Measurements from ENCODE around the gene RHO.

Gene RHO

GRCh38 chr3:129561619-129562248, 33.3 kb downstream of the RHO start:
- Histone ChIP-seq H3K9me3 (ENCODE audit: insufficient read depth, low read length) (no peaks in the 10 kb centered on the region), H3K79me2 (ENCODE audit: low read length) (no peaks in the 10 kb centered on the region), H3K4me3 (ENCODE audit: low read length) (no peak overlapping the region), H4K20me1 (ENCODE audit: insufficient read depth, low read length) (no peaks in the 10 kb centered on the region), H3K4me1 (ENCODE audit: low read length) (peaks cover 12% of the 10 kb centered on the region), H3K4me2 (ENCODE audit: low read length) (no peak overlapping the region), H2AFZ (ENCODE audit: low read depth, low read length) (no peak overlapping the region), H3K9ac (ENCODE audit: low read length) (no peak overlapping the region), H3K27ac (ENCODE audit: low read length) (no peak overlapping the region), H3K27me3 (ENCODE audit: low read depth, low read length) (no peaks in the 10 kb centered on the region), H3K36me3 (replicated peaks; ENCODE audit: low read depth, low read length) (no peaks in the 10 kb centered on the region)
- no peak for TF ChIP-seq EZH2phosphoT487 (IDR thresholded peaks at IDR 0.05; ENCODE audit: low read depth)
- TF ChIP-seq CTCF (IDR thresholded peaks at IDR 0.05; ENCODE audit: low read depth, low read length), result no peak

GRCh38 chr3:129562803-129563202, 34.4 kb downstream of the RHO start:
- no peak overlapping the region for H3K4me2 ChIP-seq (ENCODE audit: low read length)
- no peaks in the 10 kb centered on the region for H4K20me1 ChIP-seq (ENCODE audit: insufficient read depth, low read length)
- H3K27me3 ChIP-seq (ENCODE audit: low read depth, low read length), result no peaks in the 10 kb centered on the region
- H3K36me3 ChIP-seq (replicated peaks; ENCODE audit: low read depth, low read length), result no peaks in the 10 kb centered on the region
- H3K9ac ChIP-seq (ENCODE audit: low read length), result no peak overlapping the region
- H3K4me3 ChIP-seq (ENCODE audit: low read length), result no peak overlapping the region
- H3K79me2 ChIP-seq (ENCODE audit: low read length), result no peaks in the 10 kb centered on the region
- TF ChIP-seq EZH2phosphoT487 (IDR thresholded peaks at IDR 0.05; ENCODE audit: low read depth) (no peak), CTCF (IDR thresholded peaks at IDR 0.05; ENCODE audit: low read depth, low read length) (no peak)
- no peaks in the 10 kb centered on the region for H3K9me3 ChIP-seq (ENCODE audit: insufficient read depth, low read length)
- no peak overlapping the region for H2AFZ ChIP-seq (ENCODE audit: low read depth, low read length)
- H3K27ac ChIP-seq (ENCODE audit: low read length), result no peak overlapping the region
- peaks cover 12% of the 10 kb centered on the region for H3K4me1 ChIP-seq (ENCODE audit: low read length)

GRCh38 chr3:129563332-129563731, 34.9 kb downstream of the RHO start:
- Histone ChIP-seq H3K27ac (ENCODE audit: low read length) (no peak overlapping the region), H3K4me3 (ENCODE audit: low read length) (no peak overlapping the region), H3K36me3 (replicated peaks; ENCODE audit: low read depth, low read length) (no peaks in the 10 kb centered on the region), H3K4me1 (ENCODE audit: low read length) (peaks cover 9% of the 10 kb centered on the region), H4K20me1 (ENCODE audit: insufficient read depth, low read length) (no peaks in the 10 kb centered on the region), H3K9ac (ENCODE audit: low read length) (no peak overlapping the region), H2AFZ (ENCODE audit: low read depth, low read length) (no peak overlapping the region), H3K27me3 (ENCODE audit: low read depth, low read length) (no peaks in the 10 kb centered on the region), H3K79me2 (ENCODE audit: low read length) (no peaks in the 10 kb centered on the region), H3K4me2 (ENCODE audit: low read length) (no peak overlapping the region), H3K9me3 (ENCODE audit: insufficient read depth, low read length) (no peaks in the 10 kb centered on the region)
- TF ChIP-seq EZH2phosphoT487 (IDR thresholded peaks at IDR 0.05; ENCODE audit: low read depth) (no peak), CTCF (IDR thresholded peaks at IDR 0.05; ENCODE audit: low read depth, low read length) (no peak)

GRCh38 chr3:129563850-129564535, 35.6 kb downstream of the RHO start:
- Histone ChIP-seq H3K4me1 (ENCODE audit: low read length) (peaks cover 3% of the 10 kb centered on the region), H3K9ac (ENCODE audit: low read length) (no peak overlapping the region), H4K20me1 (ENCODE audit: insufficient read depth, low read length) (no peaks in the 10 kb centered on the region), H3K27ac (ENCODE audit: low read length) (no peak overlapping the region), H2AFZ (ENCODE audit: low read depth, low read length) (no peak overlapping the region), H3K79me2 (ENCODE audit: low read length) (no peaks in the 10 kb centered on the region), H3K9me3 (ENCODE audit: insufficient read depth, low read length) (no peaks in the 10 kb centered on the region), H3K36me3 (replicated peaks; ENCODE audit: low read depth, low read length) (no peaks in the 10 kb centered on the region), H3K27me3 (ENCODE audit: low read depth, low read length) (no peaks in the 10 kb centered on the region), H3K4me3 (ENCODE audit: low read length) (no peak overlapping the region), H3K4me2 (ENCODE audit: low read length) (no peak overlapping the region)
- TF ChIP-seq CTCF (IDR thresholded peaks at IDR 0.05; ENCODE audit: low read depth, low read length) (no peak), EZH2phosphoT487 (IDR thresholded peaks at IDR 0.05; ENCODE audit: low read depth) (no peak)

All from OCI-LY3 (cell line).